Measurements from ENCODE around the gene PPARG. TPM values are rescaled to one million over a fixed set of nuclear protein-coding genes. Genes with fewer than 3 reads are reported as not detected.

The PPARG gene
- total and polyA plus RNA-seq, 2 of the 8 experiments (the other 6 are each of a cell fraction or from before 2014, with no cell fraction given): 0.06 TPM; not detected in 1

GRCh38 chr3:12278566-12278965, 10.3 kb upstream of the PPARG start:
- H3K4me2 ChIP-seq (ENCODE audit: insufficient read depth in 1 of 2, low read depth in 2 of 2, low read length in 2 of 2): no peak overlapping the region
- no peak overlapping the region for H2BK15ac ChIP-seq (ENCODE audit: low read length)
- H2BK5ac ChIP-seq (ENCODE audit: low read depth, low read length): no peak overlapping the region
- no peak overlapping the region for H4K8ac ChIP-seq (ENCODE audit: extremely low read depth, insufficient read depth, low read length)
- no peak overlapping the region for H3K4me3 ChIP-seq (ENCODE audit: extremely low read depth in 1 of 4, insufficient read depth in 2 of 4, low read depth in 3 of 4, low read length in 4 of 4)
- no peaks in the 10 kb centered on the region for H3K36me3 ChIP-seq (ENCODE audit: control insufficient read depth in 2 of 4, insufficient read depth in 4 of 4, low read length in 3 of 4)
- no peaks in the 10 kb centered on the region for H3K79me2 ChIP-seq (ENCODE audit: control insufficient read depth in 1 of 2, insufficient read depth in 2 of 2, low read length in 2 of 2)
- ChIA-PET POLR2A (ENCODE audit: partially characterized antibody) (no interaction called here), CTCF (ENCODE audit: partially characterized antibody) (interaction anchor here (0.6 to 1.6 kb wide), 2 partner anchors 157 to 201 kb away, joined by 3 to 4 read pairs; no protein-coding TSS in a partner anchor)
- no peaks in the 10 kb centered on the region for H3K23me2 ChIP-seq (ENCODE audit: low read depth, low read length)
- DNase-seq (ENCODE audit: low read depth in 1 of 2, low spot score in 2 of 2): no peak
- no peaks in the 10 kb centered on the region for H3K9me3 ChIP-seq (ENCODE audit: insufficient read depth in 2 of 2, low read depth in 1 of 2, low read length in 1 of 2)
- TF ChIP-seq GABPA (IDR thresholded peaks at IDR 0.05; ENCODE audit: borderline replicate concordance, insufficient read depth, low read length): no peak
- TF ChIP-seq RXRA (IDR thresholded peaks at IDR 0.05; ENCODE audit: insufficient read depth, low read depth, low read length): no peak
- TF ChIP-seq KDM1A (IDR thresholded peaks at IDR 0.05; ENCODE audit: borderline replicate concordance, low read length): no peak
- TF ChIP-seq NANOG (IDR thresholded peaks at IDR 0.05; ENCODE audit: insufficient read depth, low read depth, low read length, poor library complexity, severe bottlenecking): no peak
- no peak overlapping the region for H3K56ac ChIP-seq (replicated peaks; ENCODE audit: insufficient read length, low read depth, low read length)
- no peak overlapping the region for H2BK20ac ChIP-seq (ENCODE audit: low read length)
- H4K20me1 ChIP-seq (replicated peaks in 1 of 2; ENCODE audit: control insufficient read depth in 1 of 2, insufficient read depth in 2 of 2, low read length in 2 of 2): no peaks in the 10 kb centered on the region
- no peak overlapping the region for H3K4ac ChIP-seq (replicated peaks; ENCODE audit: insufficient read length, low read depth, low read length)
- no peak overlapping the region for H4K91ac ChIP-seq (replicated peaks; ENCODE audit: insufficient read length, low read length)
- H2BK120ac ChIP-seq (replicated peaks; ENCODE audit: low read depth, low read length): no peak overlapping the region
- H2AFZ ChIP-seq (ENCODE audit: low read length): no peak overlapping the region
- no peak overlapping the region for H3K14ac ChIP-seq (ENCODE audit: insufficient read length)
- no peak overlapping the region for H3K18ac ChIP-seq (ENCODE audit: extremely low read depth, low read length)
- no peak overlapping the region for H3K23ac ChIP-seq (ENCODE audit: insufficient read length)
- H3K27me3 ChIP-seq (replicated peaks in 1 of 4; ENCODE audit: control insufficient read depth in 3 of 4, extremely low read depth in 1 of 4, insufficient read depth in 3 of 4, low read length in 3 of 4): no peaks in the 10 kb centered on the region
- H3K27ac ChIP-seq (ENCODE audit: low read depth, low read length): no peak overlapping the region
- no peak overlapping the region for H2AK5ac ChIP-seq (ENCODE audit: low read depth, low read length)
- FAIRE-seq: no peak
- no peak overlapping the region for H3K9ac ChIP-seq (replicated peaks in 1 of 4; ENCODE audit: extremely low read depth in 1 of 4, low read depth in 3 of 4, low read length in 3 of 4)
- H3K79me1 ChIP-seq (ENCODE audit: low read depth, low read length): no peaks in the 10 kb centered on the region
- 88% methylated on average over 3 of the region's 3 CpGs; no CpG with 5 or more reads in 1 of the 2 experiments for WGBS, 2 experiments (ENCODE audit: extremely low coverage in 1 of 2, insufficient coverage in 1 of 2, insufficient read length in 1 of 2, insufficient replicate concordance in 2 of 2, low coverage in 1 of 2, low lambda C conversion rate in 2 of 2, missing lambda C conversion rate in 1 of 2)
- H3K4me1 ChIP-seq (replicated peaks in 1 of 4; ENCODE audit: control insufficient read depth in 3 of 4, insufficient read depth in 4 of 4, low read length in 3 of 4): no peaks in the 10 kb centered on the region
- H4K5ac ChIP-seq (ENCODE audit: insufficient read length, low read depth, low read length): no peak overlapping the region
- no peak overlapping the region for H2BK12ac ChIP-seq (ENCODE audit: low read depth, low read length)
